Stimulated activated CD8-positive, alpha-beta memory T cell treated with anti-CD3 and anti-CD28 coated beads, Interleukin-4, amount 100 ng/mL, for 48 hours (primary cell): ENCODE results near the gene HTR4.
A peak's percentile ranks its signal among the peaks of the same experiment; 100 is the strongest.

Experiments
- DNase-seq: peaks from one replicate; pipeline ENCODE4 v3.0.0-alpha.2; 2020

Gene HTR4

DNA sequence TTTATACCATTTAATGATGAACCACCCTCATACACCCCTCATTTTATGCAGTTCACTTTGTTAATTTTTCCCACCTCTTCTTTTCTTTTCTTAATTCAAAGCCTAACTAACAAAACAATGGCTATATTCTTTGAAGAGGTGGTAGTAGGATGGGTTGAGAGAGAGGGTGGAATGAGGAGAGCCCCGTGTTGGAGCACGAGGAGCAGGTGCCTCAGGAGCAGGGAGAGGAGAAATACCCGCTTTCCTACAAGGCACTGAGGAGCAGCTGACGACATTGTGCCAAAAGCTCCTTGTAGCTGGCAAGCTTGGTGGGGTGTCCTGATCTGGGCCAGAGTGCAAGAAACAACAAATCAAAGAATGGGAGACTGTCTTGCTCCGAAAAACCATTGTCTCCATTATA, 129.6 kb downstream of the HTR4 start:
- DNase-seq: no peak

DNA sequence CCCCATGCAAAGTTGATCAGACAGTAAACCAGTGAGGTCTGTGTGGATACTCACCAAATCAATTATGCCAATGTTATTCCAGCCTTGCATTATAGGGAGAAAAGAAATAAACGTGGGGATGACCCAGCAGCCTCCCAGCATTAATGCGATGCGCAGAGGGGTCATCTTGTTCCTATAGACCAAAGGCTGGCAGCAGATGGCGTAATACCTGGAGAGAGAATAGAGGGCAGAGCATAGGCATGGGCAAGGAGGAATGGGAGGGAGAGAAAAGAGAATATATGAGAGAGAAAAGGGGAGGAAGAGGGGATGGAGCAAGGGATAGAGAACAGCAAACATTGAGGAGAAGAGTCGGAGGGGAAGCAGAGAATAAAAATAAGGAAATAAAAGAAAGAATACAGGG, 131.2 kb downstream of the HTR4 start:
- DNase-seq: no peak

DNA sequence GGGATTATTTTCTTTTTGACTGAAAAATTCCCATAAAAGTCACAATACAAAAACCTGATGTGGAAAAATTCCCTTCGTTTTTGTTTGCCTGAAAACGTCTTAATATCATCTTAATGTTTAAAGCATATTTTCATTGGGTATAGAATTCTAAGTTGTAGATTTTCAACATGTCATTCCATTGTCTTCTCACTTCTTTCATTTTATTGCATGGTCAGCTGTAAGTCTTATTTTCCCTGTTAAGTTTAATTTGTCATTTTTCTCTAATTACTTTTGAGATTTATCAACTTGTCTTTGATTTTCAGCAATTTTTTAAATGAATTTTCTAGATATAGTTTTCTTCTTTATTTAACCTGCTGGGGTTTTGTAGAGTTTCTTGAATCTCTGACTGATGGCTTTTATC, 138.9 kb downstream of the HTR4 start:
- no peak for DNase-seq

DNA sequence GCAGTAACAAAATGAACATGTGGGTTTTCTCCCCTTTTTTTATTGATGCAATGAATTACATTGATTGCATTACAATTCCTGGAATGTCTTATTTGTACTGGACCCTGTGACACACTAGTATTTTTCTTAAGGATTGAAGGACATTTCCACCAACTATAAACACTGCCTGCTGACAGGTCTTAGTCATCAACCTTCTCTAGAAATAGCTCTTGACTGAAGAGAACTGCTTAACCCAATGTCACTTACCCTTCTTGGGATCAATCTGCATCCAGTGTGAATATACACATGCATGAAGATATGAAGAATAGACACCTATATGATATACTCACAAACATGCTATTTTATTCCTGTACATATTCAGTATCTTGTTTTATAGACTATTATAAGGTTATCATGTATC, 140.0 kb downstream of the HTR4 start:
- DNase-seq: no peak

DNA sequence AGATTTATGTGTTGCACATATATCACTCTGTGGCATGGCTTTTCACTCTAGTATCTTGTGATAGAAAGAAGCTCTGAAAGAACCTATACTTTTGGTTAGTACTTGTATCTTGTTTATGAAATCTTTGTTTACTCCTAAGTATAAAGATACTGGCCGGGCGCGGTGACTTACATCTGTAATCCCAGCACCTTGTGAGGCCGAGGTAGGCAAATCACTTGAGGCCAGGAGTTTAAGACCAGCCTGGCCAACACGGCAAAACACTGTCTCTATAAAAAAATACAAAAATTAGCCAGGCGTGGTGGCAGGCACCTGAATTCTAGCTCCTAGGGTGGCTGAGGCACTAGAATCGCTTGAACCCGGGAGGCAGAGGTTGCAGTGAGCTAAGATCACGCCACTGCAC, 141.8 kb downstream of the HTR4 start:
- DNase-seq: no peak

DNA sequence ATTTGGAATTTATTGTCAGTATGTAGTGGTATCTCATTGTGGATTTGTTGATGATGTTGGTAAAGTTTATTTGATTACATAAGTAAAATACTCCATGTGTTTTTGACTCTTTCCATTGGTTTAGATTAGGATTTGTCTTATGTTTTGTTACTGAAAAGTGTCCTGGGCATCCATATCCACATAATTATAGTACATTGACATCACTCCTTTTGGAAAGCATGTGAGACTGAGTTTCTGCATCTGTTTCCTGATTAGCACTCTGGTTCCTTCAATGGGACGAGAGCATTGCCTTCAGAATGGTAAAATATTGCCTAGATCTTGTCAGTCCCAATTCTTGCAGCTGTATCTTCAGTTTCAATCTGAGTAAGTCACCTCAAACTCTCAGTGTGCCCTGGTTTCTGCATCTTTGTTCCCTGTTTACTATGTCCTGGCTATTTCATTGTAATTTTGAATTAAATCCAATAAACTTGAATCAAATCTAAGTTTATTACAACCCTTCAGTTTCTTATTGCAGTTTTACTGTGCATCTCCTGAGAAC, 142.4 kb downstream of the HTR4 start:
- no peak for DNase-seq

DNA sequence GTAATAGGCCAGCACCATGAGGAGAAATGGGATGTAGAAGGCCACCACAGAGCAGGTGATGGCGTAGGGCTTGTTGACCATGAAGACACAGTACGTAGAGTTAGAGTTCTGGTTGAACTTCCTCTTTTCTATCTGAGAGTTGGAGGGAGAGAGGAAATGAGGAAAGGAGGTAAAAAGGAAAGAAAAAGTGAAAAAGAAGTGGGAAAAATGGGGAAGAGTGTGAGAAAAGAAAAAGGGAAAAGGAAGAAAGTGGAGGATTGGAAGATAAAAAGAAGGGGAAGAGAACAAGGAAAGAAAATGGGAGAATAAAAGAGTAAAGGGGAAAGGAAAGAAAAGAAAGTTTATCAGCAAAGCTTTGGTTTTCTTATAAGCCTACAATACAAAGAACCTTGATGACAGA, 144.4 kb downstream of the HTR4 start:
- DNase-seq: no peak

DNA sequence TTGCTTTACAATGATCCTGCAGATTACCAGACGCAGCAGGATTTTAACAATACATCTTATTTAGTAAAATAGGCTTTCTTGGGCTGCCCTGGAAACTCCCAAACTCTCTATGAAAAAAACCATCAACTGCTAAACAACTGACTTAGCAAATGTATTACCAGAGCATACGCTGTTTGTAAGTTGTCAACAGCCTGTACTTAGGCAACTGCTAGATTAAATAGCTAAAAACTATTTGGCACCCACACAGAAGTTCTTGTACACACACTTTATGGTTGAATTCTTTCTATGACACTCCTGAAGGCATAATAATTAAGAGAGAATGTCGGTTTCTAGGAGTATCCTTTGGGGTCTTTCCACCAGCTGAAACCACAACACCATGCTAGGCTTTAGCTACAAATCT, 146.7 kb downstream of the HTR4 start:
- no peak for DNase-seq

DNA sequence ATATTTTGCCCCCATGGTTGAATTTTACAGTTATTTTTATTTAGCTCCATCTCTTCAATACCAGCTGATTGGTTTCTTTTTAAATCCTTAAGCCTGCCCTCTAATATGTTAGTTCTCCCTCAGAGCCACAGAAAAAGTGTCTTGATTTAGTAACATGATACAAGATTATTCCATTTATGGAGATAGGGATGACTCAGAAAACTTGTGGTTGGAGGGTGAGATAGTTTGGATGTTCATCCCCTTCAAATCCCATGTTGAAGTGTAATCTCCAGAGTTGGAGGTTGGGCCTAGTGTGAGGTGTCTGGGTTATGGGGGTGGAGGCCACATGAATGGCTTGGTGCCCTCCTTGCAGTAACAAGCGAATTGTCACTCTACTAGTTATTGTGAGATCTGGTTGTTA, 154.9 kb downstream of the HTR4 start:
- no peak for DNase-seq

DNA sequence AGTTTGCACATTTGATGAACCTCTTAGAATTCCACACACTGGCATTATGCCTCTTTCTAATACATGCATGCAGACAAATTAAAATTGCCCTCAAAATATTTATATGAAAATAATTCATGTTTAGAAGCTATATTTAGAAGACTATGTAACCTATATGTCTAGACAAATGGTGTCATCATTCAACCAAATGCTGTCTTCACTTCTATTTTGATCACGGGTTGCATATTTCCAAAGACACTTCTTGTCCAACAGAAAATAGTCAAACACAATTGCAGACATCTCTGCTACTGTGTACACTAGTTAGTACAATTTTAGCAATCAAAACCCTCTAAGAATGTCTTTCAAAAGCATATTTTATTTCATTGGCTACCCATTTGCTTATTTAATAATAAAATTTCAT, 156.6 kb downstream of the HTR4 start:
- no peak for DNase-seq

DNA sequence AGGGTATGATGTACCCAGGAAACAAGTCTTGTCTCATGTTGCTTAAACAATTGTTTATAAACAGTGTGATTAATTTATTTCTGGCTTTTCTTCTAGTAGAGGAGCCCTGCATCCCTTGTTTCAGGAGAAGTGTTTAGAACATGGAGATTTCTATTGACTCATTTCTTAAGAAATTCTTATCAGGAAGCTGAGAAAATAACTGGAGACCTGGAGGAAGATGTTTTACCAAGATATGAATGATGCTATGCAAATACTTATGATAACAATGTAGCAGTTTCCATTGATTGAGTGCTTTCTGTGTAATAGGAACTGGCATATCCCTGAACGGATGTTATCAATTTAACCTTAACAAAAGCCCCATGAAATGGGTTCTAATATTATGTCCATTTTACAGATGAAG, 162.0 kb downstream of the HTR4 start:
- no peak for DNase-seq

DNA sequence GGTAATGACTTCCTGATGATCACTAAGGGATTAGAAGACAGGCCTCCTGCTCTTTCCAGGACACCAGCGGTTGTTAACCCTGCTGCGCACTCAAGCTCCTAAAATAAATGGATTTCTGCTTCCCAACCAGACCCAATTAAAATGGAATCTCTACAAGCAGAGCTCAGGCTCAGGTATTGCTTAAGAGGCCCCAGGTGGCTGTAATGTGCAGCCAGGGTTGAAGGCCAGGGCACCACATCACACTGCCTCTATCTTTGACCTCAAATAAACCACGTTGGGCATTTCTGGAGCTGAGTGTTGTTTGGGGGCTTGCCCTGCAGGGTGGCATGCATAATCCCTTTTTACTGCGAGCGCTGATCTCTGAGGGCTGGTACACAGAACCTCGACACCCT, 162.5 kb downstream of the HTR4 start:
- no peak for DNase-seq

DNA sequence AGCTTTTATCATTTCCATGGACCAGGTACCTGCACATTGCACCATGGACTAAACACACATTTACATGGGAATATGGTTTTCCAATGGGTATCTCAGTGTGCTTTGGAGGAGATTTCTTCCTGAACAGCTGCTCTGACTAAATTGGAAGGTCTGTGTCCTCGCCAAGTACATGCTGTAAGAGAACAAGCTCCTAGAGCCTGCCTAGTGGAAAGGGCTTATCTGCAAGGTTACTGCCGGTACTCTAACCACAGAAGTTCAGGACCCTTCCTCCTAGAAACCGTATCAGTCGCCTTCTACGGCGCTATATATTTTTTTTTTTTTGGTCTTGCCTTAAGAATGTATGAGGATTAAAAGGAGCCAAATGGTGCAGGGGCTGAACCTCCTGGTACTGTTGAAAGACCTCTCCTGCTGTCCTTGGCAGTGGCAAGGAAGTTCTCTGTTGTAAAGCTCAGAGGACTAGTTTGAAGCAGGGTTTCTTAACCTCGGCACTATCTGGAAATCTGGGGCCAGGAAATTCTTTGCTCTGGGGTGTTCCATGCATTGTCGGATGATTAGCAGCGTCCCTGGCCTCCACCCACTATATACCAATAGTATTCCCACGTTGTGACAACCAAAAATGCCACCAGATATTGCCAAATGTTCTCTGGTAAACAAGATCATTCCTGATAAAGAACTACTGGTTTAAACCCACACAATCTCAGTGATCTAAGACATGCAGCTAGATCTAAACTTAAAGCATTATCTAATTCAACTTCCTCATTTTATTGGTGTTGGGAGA, 163.1 kb downstream of the HTR4 start:
- no peak for DNase-seq

DNA sequence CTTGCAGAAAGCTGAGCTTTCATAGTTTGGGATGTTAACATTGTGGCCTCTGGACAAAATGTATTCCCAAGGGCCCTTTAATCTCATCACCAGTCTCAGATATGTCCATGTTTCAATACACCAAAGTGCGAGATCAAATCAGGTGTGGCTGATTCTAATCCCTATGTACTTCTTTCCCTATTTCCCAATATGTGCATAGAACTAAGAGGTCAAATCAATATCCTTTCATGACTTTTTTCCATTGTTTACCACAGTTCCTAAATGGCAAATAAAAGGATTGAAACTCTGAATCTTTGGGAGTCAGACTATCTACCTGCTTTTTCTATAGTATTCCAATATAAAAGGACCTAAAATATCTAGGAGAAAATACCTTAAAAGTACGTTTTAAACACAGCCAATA, 165.6 kb downstream of the HTR4 start:
- DNase-seq: no peak

DNA sequence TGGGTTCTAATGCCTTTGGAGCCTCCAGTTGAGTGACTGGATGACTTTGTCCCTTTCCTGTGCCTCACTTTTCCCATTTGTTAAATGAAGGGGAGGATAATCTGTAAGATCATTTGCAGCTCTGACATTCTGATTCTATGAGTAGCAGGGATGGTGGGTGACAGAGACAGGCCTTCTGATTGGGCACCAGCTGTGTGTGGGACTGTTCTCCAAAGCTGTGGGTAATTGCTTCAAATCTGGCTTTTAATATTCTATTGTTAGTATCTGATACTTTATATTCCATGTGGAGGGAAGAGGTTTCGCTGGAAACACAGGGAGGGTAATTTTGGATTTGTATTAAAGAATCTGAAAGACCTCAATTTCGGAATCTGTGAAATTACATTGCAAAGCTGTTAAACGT, 167.9 kb downstream of the HTR4 start:
- DNase-seq: no peak

DNA sequence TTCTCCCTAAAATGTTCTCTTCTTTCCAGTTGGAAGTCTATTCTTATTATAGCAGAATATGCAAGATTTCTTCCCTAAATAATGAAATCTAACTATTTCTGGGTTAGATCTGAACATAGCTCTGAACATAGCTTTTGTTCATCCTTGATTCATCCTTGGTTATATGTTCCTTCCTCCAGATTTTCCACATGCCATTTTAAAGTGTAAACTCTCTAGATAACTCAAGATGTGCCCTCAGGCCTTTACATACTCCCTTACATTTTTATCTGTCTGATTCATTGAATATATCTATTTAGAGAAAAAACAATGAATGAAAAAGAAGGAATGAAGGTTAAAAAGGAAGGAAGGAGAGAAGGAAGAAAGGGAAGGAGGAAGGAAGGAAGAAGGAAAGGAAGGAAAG, 169.7 kb downstream of the HTR4 start:
- no peak for DNase-seq

DNA sequence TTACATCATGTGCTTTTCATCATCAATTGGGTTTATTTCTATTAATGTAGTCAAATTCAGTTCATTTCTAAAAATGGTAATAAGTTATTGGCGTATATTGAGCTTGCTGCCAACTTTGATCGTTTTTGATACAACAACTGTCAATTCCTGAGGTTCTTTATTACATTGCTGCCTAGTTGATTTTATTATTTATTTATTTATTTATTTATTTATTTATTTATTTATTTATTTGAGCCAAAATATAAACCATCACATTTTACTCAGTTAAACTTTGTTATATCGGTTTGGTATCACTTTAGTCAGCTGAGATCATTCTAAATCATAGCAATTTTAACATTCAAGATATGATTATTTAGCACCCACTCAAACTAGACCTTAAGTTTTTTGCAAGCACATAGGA, 170.6 kb downstream of the HTR4 start:
- no peak for DNase-seq

DNA sequence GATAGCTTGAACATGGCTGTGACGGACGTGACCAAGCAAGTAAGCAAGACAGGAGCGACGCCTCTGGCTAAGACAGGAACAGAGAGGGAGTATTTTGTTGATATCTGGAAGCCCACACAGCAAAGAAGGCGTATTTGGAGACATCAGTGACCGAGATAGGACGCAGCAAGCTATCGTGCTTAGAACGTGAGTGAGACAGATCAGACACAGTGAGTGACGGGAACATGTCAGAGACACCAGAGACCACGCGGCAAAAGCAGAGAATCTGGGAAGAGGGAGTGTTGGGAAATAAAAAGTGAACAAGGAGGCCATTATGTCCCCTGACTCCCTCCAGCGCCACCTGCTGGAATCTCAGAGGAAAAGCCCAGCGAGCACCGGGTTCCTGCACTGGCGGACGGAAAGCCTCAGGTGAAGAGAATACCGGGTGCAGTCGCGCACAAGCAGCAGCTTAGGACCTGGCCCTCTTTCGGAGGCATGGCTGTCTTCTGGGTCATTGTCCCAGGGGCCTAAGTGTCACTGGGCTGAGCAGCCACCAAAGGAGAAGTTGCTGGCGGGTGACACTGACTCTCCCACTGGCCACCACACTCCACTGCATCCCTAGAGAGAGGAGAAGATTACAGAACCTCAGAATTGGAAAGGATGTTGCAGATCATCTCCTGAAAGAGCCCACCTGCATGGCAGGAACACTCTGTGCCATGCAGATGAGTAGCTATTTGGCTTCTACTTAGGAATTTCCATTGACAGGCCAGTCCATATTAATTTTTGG, 171.4 kb downstream of the HTR4 start:
- DNase-seq: peak; percentile 82

DNA sequence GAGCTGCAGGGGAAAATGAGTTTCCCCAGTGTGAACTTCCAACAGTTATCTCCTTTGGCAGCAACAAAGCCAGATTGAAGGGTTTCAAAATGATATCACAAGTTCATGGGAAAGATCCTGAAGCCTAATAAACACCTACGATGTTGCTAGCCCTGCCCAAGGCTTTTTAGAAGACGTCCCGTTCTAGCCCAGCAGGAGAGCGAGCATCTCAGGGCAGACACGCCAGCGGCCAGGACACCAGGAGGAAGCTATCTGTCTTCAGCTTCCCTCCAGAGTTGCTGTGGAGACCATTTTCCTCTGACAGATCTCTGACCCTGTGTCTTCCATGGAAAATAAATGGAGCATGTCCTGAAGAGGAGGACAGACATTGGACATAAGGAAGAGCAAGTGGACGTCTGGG, 172.1 kb downstream of the HTR4 start:
- no peak for DNase-seq

DNA sequence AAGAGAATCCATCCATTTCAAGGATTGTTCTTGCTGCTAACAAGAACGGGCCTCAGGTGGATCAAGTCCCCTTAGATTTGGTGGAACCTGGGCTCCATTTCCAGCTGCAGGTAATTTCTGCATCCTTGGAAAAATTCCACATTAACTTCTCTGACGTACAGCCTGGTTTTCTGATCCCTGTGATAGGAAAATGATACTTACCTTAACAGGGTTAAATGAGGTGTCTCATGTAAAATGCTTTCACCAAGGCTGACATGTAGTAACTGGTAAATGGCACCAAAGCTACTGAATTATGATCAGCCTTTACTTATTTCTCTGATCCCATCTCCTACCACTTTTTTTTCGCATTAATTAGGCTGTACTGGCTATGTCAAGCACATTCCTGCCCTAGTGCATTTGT, 176.9 kb downstream of the HTR4 start:
- no peak for DNase-seq

DNA sequence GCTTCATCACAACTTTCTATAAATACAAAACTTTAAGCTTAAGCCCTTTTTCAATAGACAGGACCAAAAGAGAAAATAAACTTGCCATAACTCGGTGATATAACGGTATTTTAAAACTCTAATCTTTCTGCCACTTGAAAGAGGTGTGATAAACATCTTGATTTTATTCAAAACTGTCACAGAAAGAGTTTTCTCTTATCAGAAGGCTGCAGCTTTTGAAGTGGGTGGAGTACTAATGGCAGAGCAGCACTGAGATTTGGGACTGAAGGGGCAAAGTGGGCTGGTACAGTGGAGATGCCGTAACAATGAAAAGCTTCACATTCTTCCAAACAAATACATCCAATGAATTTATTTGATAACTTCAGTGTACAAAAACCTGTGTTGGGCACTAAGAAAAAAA, 178.0 kb downstream of the HTR4 start:
- DNase-seq: no peak

DNA sequence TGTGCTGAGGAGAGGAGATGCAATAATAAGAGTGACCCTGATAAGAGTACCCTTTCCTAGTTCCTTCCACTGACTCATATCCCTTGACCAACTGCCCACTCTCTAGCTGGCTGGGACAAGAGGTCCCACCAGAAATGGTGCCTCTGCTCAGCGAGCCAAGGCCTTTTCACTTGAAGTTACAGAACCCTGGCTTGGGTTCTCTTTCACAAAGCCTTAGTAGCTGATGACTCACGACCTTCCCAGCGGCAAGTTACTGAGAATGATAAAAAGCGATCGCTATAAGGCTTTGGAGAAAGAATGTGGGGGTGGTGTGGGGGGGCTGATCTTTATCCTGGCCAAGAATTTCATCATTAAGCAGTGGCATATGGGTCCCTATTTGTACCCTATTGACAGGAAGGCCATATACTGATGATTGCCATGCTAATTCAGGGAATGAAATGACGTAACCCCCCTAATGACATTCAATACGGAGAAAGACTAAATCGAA, 180.3 kb downstream of the HTR4 start:
- DNase-seq: no peak

DNA sequence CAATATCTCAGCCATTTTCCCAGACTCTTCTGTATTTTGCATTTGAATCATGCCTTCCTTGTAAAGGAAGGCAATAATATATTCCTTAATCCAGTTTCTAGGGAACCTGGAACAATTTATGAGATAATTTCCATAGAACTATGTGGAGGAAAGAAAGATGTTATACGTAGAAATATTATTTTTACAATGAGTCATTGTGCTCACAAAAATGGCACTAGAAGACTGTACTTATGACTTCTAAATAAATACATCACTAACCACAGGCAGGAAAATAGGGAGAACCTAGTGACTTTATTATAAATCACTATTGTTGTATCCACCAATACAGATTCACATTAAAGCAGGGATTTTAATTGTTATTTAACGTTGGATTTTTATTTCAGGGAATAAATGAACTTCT, 182.9 kb downstream of the HTR4 start:
- no peak for DNase-seq

DNA sequence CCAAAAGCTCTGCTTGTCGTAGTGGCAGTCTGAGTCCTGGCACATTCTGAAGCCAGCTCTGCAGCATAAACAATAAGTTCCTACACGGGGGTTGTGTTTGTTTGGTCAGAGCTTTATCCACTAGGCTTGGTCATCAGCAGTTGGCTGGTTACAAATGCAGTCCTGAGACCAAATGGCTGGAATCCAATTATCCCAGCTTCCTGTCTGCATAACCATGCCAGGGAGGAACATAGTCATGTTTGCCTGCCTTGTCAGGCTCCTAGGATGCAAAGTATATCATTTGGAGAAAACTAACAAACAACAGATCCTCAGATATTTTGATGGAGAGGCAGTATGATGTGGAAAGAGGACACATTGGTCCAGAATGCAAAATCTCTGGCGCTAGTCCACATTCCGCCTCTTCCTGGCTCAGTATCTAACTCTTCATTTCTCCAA, 184.8 kb downstream of the HTR4 start:
- no peak for DNase-seq
